PFSK-1 (cell line): Measurements from ENCODE around the gene CDA.

Experiments
- POLR2AphosphoS5 ChIP-seq: IDR thresholded peaks from 2 replicates; pipeline ENCODE4 v1.6.1; 2012; ENCODE audit warnings: low read depth, mild to moderate bottlenecking, control low read depth, low read length, moderate library complexity
- REST ChIP-seq, 2 experiments: IDR thresholded peaks; 2 replicates each; pipeline versions ENCODE4 v1.6.1 to v1.8.0; 2011 to 2012; ENCODE audit warnings: low read depth in 2 of 2, low read length in 2 of 2, control low read depth in 1 of 2, inconsistent platforms in 1 of 2, mild to moderate bottlenecking in 1 of 2, moderate library complexity in 1 of 2; ENCODE audit not compliant: insufficient read depth in 1 of 2
- SIN3A ChIP-seq: IDR thresholded peaks from 2 replicates; pipeline ENCODE4 v1.6.1; 2012; ENCODE audit warnings: mild to moderate bottlenecking, low read length, moderate library complexity, borderline replicate concordance; ENCODE audit not compliant: insufficient read depth
- TAF1 ChIP-seq: IDR thresholded peaks from 2 replicates; pipeline ENCODE4 v1.6.1; 2012; ENCODE audit warnings: low read length, control low read depth, borderline replicate concordance; ENCODE audit not compliant: insufficient read depth

GRCh38 chr1:20611652-20612051 lies 22.8 kb downstream of the CDA start:
- TF ChIP-seq TAF1 (no peak), REST (IDR thresholded peaks at IDR 0.05; ENCODE audit: insufficient read depth in 1 of 2, low read depth in 2 of 2, low read length in 2 of 2) (no peak), SIN3A (no peak), POLR2AphosphoS5 (no peak)
